ENCODE data around the gene TRABD2A. TPM values are rescaled to one million over a fixed set of nuclear protein-coding genes. Genes with fewer than 3 reads are reported as not detected.

Gene TRABD2A
- total and polyA plus RNA-seq, 2 of the 13 experiments (the other 11 are each of a cell fraction or from before 2014, with no cell fraction given), result 0.15 TPM; not detected in 1

DNA sequence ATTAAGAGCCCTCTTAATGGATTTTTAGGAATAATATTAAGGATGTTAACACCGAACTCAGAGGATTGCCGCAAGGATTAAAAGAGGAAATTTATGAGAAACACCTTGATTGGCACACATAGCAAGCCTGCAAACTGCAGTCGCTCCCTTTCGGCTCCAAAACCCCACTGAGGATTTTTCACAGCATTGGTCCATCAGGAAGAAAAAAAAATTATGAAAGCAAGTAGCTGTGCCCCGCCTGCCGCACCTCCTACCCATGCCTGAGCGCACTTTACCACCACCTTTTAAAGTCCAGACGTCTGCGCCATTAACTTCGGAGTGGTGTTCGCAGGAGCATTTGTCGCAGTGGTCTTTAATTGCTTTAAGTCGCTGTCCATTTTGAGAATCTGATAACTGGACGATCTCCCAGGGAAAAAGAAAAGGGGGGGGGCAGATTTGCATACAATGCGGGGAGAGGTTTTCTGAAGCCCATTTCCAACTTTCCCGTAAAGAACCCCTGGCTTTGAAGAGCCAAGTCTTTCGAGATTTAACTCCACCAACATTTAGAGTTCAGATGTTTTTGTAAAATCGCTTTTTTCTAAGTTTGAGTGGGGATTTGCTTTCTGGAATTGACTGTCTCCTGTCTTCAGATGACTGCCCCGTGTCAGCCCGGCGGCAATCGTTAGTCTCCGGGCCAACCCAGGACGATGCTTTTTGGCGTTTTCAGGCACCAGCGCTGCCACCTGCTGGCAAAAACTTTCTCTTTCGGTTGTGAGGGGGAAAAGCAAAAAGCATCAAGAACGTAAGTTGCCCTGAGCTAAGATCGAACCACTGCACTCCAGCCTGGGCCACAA lies 913 bp upstream of the TRABD2A start:
- in situ Hi-C loops (cut with HindIII; ENCODE audit: extremely low pct_ligation_motif_present, low pct_unique_long_range_greater_than_20kb), result loop anchor here (5.0 to 10.0 kb wide), 2 partner anchors 247 to 394 kb away; no protein-coding TSS in a partner anchor
- FAIRE-seq, result peak; percentile 66
- no peak for TF ChIP-seq NR2F2 (IDR thresholded peaks at IDR 0.05; ENCODE audit: borderline replicate concordance, low read depth)
- no peak for TF ChIP-seq ZBTB10 (CRISPR knock-in tag; IDR thresholded peaks at IDR 0.05; ENCODE audit: borderline replicate concordance)
- TF ChIP-seq FOSL2 (CRISPR knock-in tag; IDR thresholded peaks at IDR 0.05), result 0 out of 2 replicates have a peak, but pooled peaks have one; percentile 26
- no peak for TF ChIP-seq SOX6 (IDR thresholded peaks at IDR 0.05)
- TF ChIP-seq SOX6 (CRISPR knock-in tag; IDR thresholded peaks at IDR 0.05), result 0 out of 2 replicates have a peak, but pooled peaks have one; percentile 41
- TF ChIP-seq ATF7-NPFF (CRISPR knock-in tag; IDR thresholded peaks at IDR 0.05; ENCODE audit: low read depth), result 0 out of 2 replicates have a peak, but pooled peaks have one; percentile 41
- TF ChIP-seq YEATS4 (CRISPR knock-in tag; IDR thresholded peaks at IDR 0.05; ENCODE audit: borderline replicate concordance), result no peak
- TF ChIP-seq RFX3 (CRISPR knock-in tag; IDR thresholded peaks at IDR 0.05), result no peak
- TF ChIP-seq ZNF816 (CRISPR knock-in tag; IDR thresholded peaks at IDR 0.05; ENCODE audit: borderline replicate concordance), result no peak
- no peak for TF ChIP-seq ELF4 (CRISPR knock-in tag; IDR thresholded peaks at IDR 0.05; ENCODE audit: borderline replicate concordance)
- TF ChIP-seq SOX5 (CRISPR knock-in tag; IDR thresholded peaks at IDR 0.05; ENCODE audit: borderline replicate concordance), result peak; percentile 23; the same call in 1 of the 2 replicates
- TF ChIP-seq ZSCAN9 (CRISPR knock-in tag; IDR thresholded peaks at IDR 0.05; ENCODE audit: borderline replicate concordance), result 0 out of 2 replicates have a peak, but pooled peaks have one; percentile 3
- peak; percentile 36; the same call in 1 of the 2 replicates for TF ChIP-seq ZNF331 (CRISPR knock-in tag; IDR thresholded peaks at IDR 0.05)
- TF ChIP-seq HNRNPH1 (optimal IDR thresholded peaks at IDR 0.05; ENCODE audit: low read depth, low read length), result no peak
- TF ChIP-seq ZNF598 (CRISPR knock-in tag; IDR thresholded peaks at IDR 0.05; ENCODE audit: borderline replicate concordance), result peak; percentile 71; the same call in 1 of the 2 replicates
- peak; percentile 21; the same call in 1 of the 2 replicates for TF ChIP-seq NFYB (CRISPR knock-in tag; IDR thresholded peaks at IDR 0.05)
- TF ChIP-seq RAD51 (IDR thresholded peaks at IDR 0.05; ENCODE audit: borderline replicate concordance), result no peak

More for the DNA sequence above, 913 bp upstream of the TRABD2A start:
- H3K4me2 ChIP-seq (ENCODE audit: low read depth, low read length), result peak overlapping the region; percentile 68
- ATAC-seq (peak; percentile 81), DNase-seq (ENCODE audit: low spot score) (peak; percentile 73)
- WGBS (ENCODE audit: low lambda C conversion rate), result 7% methylated on average over 29 of the region's 29 CpGs
- POLR2A ChIA-PET, result interaction anchor here (0.8 kb wide), 1 partner anchor 25 kb away, joined by 5 read pairs; no protein-coding TSS in a partner anchor
- peaks cover 17 to 58% of the 10 kb centered on the region in 2 experiments for H3K27me3 ChIP-seq (ENCODE audit: control insufficient read depth in 1 of 2, insufficient read depth in 2 of 2, low read length in 2 of 2)
- H3K36me3 ChIP-seq (replicated peaks in 1 of 2; ENCODE audit: control insufficient read depth in 1 of 2, insufficient read depth in 2 of 2, low read length in 2 of 2), result no peaks in the 10 kb centered on the region
- intact Hi-C loops (cut with micrococcal nuclease; ENCODE audit: unreplicated experiment), result loop anchor here (1.0 kb wide), 4 partner anchors 43 to 386 kb away; no protein-coding TSS in a partner anchor
- no peak overlapping the region for H3K9ac ChIP-seq (ENCODE audit: insufficient read depth, low read depth, low read length)
- H3K9me3 ChIP-seq (ENCODE audit: low read length), result no peaks in the 10 kb centered on the region
- peak overlapping the region; percentile 4 for H2AFZ ChIP-seq (ENCODE audit: low read length)
- BruUV-seq (replicated peaks), result no TSS peak
- H3K27ac ChIP-seq (ENCODE audit: extremely low read length, insufficient read depth, low read length), result no peak overlapping the region
- no peaks in the 10 kb centered on the region for H3K79me2 ChIP-seq (ENCODE audit: insufficient read depth, low read length)
- H4K20me1 ChIP-seq (ENCODE audit: insufficient read depth, low read length), result peaks cover 3% of the 10 kb centered on the region; the same call in 1 of the 2 replicates
- CTCF ChIA-PET (ENCODE audit: low intra/inter-chr PET ratio, low total read pairs), result interaction anchor here (1.4 to 3.2 kb wide), 5 partner anchors 12 to 389 kb away, joined by 4 to 20 read pairs (median 7); no protein-coding TSS in a partner anchor
- peaks cover 40% of the 10 kb centered on the region for H3K4me1 ChIP-seq (ENCODE audit: insufficient read depth, low read length)
- peak overlapping the region in 2 of 3 experiments; percentile 37 to 63; a peak in 3 of 6 replicates for H3K4me3 ChIP-seq (replicated peaks in 1 of 3; ENCODE audit: insufficient read depth in 1 of 3, low read depth in 2 of 3, low read length in 3 of 3)
